ENCODE measurements around the gene FERMT1. TPM values are rescaled to one million over a fixed set of nuclear protein-coding genes. Genes with fewer than 3 reads are reported as not detected.

FERMT1 gene
- total RNA-seq, 1 donor from 2014 or later = 0.75 TPM

DNA sequence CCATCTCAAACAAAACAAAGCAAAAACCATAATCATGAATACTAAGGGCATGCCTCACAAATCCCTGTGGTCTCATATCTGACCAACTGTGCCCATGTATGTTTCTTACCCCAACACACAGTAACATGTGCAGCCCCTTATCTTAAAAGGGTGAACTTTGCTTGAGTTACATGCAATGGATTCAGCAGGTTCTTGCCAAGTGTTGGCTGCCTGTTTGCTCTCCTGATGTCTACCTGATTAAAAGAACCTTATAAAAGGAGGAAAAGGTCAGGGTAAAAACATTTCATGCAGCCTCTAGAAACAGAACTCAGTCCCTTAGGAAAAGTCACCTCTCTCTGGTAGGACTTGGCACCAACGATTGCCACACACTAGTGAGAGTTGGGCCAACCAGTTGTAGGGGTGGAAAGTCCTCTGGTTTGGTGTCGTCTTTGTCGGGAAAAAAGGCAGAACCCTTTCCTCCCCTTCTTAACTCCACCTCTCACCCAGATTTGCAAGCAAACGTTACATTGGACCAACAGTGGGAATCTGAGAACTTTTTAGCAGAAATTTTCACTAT is 55.0 kb downstream of the FERMT1 start:
- H3K4me1 ChIP-seq = no peaks in the 10 kb centered on the region
- DNase-seq (ENCODE audit: low spot score in 2 of 2) = no peak
- no peak overlapping the region for H3K4me3 ChIP-seq
- TF ChIP-seq, protein P1, sequence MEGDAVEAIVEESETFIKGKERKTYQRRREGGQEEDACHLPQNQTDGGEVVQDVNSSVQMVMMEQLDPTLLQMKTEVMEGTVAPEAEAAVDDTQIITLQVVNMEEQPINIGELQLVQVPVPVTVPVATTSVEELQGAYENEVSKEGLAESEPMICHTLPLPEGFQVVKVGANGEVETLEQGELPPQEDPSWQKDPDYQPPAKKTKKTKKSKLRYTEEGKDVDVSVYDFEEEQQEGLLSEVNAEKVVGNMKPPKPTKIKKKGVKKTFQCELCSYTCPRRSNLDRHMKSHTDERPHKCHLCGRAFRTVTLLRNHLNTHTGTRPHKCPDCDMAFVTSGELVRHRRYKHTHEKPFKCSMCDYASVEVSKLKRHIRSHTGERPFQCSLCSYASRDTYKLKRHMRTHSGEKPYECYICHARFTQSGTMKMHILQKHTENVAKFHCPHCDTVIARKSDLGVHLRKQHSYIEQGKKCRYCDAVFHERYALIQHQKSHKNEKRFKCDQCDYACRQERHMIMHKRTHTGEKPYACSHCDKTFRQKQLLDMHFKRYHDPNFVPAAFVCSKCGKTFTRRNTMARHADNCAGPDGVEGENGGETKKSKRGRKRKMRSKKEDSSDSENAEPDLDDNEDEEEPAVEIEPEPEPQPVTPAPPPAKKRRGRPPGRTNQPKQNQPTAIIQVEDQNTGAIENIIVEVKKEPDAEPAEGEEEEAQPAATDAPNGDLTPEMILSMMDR (IDR thresholded peaks at IDR 0.05) = no peak
- no peaks in the 10 kb centered on the region for H3K9me3 ChIP-seq
- H3K27ac ChIP-seq = no peak overlapping the region
- H3K36me3 ChIP-seq = no peaks in the 10 kb centered on the region
- no peaks in the 10 kb centered on the region for H3K27me3 ChIP-seq
- intact Hi-C loops (cut with DNase I) = no loop called here

DNA sequence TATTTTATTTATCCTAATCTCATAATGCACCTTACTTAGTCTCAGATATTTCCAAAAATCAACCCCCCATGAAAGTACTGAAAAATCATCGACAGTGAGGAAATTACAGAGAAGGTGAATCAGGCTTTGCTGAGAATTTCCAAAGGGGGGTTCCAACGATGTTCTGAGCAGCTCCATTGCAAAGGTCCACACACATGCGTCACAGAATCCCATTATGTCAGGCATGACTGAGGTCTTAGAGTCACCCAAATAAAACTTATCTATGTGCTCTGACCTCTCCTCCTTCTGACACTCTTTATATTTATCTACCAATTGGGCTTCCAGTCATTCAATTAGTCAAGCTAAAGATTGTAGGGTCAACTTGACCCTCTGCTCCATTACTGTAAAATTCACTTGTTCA is 56.2 kb downstream of the FERMT1 start:
- intact Hi-C loops (cut with DNase I) = no loop called here
- Histone ChIP-seq H3K9me3 (no peaks in the 10 kb centered on the region), H3K4me3 (no peak overlapping the region), H3K4me1 (no peaks in the 10 kb centered on the region), H3K27ac (no peak overlapping the region), H3K27me3 (no peaks in the 10 kb centered on the region), H3K36me3 (no peaks in the 10 kb centered on the region)
- DNase-seq (ENCODE audit: low spot score in 2 of 2) = no peak
- TF ChIP-seq, protein P1 (IDR thresholded peaks at IDR 0.05) = no peak

DNA sequence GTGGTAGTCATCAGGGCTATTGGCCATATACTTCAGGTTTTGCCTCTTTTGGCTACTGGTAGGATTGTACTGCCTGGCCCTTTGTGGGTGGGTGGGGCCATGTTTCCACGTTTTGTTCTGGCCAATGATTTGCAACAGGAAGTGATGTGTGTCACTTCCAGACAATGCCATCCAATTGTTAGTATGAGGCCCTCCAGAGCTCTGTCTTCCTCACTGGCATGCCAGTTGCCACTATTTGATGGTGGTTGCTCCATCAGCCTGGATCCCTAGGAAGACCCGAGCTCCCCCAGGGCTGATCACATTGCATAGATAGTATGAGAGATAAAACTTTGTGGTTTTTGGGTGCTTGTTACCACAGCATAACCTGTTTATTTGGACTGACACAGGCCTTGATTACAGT is 61.3 kb downstream of the FERMT1 start:
- Histone ChIP-seq H3K27me3 (no peaks in the 10 kb centered on the region), H3K27ac (no peak overlapping the region), H3K4me1 (no peaks in the 10 kb centered on the region), H3K9me3 (no peaks in the 10 kb centered on the region), H3K4me3 (no peak overlapping the region), H3K36me3 (no peaks in the 10 kb centered on the region)
- TF ChIP-seq, protein P1 (IDR thresholded peaks at IDR 0.05) = no peak
- DNase-seq (ENCODE audit: low spot score in 2 of 2) = no peak
- intact Hi-C loops (cut with DNase I) = no loop called here

DNA sequence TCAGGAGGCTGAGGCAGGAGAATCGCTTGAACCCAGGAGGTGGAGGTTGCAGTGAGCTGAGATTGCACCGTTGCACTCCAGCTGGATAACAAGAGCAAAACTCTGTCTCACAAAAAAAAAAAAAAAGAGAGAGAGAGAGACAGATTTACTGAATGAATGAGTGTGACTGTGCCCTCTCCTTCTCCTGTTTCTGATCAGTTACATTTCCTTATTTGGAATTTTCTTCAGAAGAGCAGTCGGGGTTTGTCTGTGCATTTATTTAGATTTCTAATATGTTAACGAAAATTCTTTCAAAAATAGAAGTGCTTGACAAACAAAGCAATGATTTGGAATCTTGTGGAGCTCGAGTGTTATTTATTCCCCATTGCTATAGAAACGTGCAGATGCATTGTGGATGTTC is 62.6 kb downstream of the FERMT1 start:
- TF ChIP-seq, protein P1 (IDR thresholded peaks at IDR 0.05) = no peak
- intact Hi-C loops (cut with DNase I) = no loop called here

DNA sequence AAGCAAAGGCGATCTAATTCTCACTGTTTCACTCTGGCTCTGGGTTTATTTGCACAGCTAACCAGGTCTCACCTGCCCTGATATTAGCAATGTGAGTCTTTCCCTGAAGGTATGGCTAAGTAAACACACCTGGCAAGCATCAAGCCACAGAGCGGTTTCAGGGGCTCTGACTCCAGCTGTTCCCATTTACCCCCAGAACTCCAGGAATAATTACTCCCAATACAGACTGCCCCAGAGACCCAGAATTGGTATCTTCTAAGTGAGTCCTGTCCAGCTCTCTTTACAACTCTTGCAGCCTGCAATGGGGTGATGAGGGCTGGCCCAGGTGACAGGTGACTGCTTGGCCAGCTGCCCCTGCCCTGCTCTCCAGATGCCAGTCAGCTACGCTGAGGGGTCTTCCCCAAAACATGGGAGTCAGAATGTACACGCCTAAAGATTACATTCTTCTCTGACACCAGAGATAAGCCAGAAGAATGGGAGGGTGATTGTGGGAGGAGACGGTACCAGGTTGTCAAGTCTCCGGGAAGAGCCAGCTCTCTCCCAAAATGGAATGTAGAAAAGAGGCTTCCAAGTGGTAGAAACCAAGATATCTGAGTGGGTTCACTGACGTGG is 64.0 kb downstream of the FERMT1 start:
- Histone ChIP-seq H3K36me3 (no peaks in the 10 kb centered on the region), H3K27ac (no peak overlapping the region), H3K4me1 (no peaks in the 10 kb centered on the region), H3K27me3 (no peaks in the 10 kb centered on the region), H3K4me3 (no peak overlapping the region), H3K9me3 (no peaks in the 10 kb centered on the region)
- intact Hi-C loops (cut with DNase I) = no loop called here
- DNase-seq (ENCODE audit: low spot score in 2 of 2) = no peak
- TF ChIP-seq, protein P1 (IDR thresholded peaks at IDR 0.05) = no peak

More for the DNA sequence above, 62.6 kb downstream of the FERMT1 start:
- H3K36me3 ChIP-seq = no peaks in the 10 kb centered on the region
- H3K9me3 ChIP-seq = no peaks in the 10 kb centered on the region
- H3K27me3 ChIP-seq = no peaks in the 10 kb centered on the region
- H3K4me3 ChIP-seq = no peak overlapping the region
- H3K4me1 ChIP-seq = no peaks in the 10 kb centered on the region
- H3K27ac ChIP-seq = no peak overlapping the region
- DNase-seq (ENCODE audit: low spot score in 2 of 2) = no peak
